ENCODE data around the gene ZG16B.

Gene ZG16B

DNA sequence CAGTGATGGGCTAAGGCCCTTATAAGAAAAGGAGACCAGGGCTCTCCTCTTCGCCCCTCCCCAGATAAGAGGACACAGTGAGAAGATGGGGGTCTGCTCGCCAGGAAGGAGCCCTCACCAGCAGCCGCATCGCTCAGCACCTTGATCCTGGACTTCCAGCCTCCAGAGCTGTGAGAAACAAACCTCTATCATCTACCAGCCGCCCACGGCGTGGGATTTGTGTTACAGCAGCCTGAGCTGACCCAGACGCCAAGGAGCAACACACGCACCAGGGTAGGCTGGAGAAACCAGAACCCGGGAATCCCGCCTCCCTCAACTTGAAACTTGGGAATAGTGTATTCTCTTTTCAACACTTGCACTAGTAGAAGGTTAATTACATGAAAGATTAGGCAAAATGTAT is 4.2 kb upstream of the ZG16B start:
- DNase-seq = no peak

DNA sequence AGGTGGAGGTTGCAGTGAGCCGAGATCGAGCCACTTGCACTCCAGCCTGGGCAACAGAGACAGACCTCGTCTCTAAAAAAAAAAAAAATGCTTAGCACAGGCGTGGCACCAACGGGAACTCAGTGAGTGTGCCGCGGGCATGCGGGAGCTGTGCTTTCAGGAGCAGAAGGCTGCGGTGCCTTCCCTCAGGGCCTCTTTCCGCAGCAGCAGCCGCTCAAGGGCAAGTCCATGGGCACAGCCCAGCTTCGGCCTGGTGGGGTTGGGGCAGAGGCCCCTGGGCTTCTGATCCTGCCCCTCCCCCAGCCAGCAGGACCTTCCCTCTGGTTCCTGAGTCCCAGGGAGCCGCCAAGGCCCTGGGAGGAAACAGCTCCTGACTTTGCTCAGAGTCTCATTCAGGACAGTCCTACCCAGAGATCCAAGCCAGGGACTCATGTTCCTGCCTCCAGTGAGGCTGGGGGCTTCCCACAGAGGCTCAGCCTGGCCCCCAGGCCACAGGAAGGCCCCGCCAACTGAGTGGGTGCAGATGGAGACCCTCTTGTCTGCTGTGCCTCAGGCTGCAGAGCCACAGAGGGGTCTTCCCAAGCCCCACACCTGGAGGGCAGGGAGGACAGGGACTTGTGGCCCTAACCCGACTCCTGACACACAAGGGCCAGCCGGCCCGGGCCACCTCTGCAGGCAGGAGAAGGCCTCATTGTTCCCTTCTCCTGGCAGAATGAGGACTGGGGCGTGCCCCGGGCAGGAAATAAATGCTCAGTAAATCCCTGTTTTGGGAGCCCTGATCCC is 3.3 kb upstream of the ZG16B start:
- no peak for DNase-seq

DNA sequence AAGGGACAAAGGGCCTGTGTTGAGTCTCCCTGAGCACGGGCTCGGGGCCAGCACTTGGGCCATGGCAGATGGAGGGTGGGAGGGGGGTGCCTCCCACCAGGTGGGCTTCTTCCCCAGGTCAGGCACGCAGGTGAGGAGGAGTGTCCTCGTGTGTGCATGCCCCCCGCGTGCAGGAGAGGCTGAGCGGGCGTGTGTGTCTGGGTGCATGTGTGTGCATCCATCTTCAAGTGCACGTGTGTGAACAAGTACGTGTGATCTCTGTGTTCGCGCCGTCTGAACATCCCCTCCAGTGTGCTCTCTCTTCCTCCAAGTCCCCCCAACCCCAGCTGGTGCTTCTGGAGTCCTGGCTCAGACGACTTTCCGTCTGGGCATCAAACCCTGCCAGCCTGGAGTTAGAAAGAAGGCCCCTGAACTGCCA is 2.7 kb upstream of the ZG16B start:
- no peak for DNase-seq

DNA sequence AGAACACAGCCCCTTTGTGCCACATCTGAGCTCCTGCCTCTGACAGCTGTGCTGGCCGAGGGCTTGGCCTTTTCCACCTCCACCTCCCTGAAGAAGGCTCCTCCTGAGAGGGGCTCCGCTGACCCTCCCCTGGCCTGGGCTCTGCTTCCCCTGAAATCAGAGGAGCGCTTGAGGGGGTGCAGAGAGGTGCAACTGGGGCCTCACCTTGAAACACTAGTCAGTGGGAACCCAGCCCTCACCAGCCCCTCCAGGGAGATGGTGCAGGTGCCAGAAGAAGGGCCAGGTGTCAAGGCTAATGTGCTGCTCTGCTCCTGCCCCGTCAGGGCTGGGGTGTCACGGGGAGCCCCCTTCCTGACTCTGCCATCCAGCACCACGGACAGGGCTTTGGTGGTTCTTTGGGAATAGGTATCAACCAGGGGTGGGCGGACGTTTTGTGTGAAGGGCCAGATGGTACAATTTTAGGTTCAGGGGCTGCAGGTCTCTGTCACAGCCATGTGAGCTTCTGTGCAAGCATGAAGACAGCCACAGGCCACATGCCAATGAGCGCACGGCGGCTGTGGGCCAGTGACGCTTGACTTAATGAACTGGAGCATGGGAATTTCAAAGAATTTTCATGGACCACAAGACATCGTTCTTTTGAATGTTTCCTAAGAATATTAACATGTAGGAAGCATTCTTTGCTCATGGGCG is 2.1 kb upstream of the ZG16B start:
- no peak for DNase-seq

DNA sequence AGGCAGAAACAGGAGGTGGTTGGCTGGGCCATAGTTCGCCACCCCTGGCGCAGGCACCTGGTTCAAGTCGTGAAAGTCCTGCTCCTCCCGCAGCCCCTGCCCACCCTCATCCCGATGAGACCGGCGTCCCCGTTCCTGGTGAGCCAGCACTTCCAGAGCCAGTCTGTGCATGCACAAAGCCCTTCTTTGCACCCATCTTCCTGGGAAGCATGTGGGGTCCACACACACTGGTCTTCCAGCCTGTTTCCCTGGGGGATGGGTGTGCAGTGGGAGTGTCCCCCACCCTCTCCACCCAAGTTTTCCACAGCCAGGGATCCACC is 1.6 kb upstream of the ZG16B start:
- no peak for DNase-seq

DNA sequence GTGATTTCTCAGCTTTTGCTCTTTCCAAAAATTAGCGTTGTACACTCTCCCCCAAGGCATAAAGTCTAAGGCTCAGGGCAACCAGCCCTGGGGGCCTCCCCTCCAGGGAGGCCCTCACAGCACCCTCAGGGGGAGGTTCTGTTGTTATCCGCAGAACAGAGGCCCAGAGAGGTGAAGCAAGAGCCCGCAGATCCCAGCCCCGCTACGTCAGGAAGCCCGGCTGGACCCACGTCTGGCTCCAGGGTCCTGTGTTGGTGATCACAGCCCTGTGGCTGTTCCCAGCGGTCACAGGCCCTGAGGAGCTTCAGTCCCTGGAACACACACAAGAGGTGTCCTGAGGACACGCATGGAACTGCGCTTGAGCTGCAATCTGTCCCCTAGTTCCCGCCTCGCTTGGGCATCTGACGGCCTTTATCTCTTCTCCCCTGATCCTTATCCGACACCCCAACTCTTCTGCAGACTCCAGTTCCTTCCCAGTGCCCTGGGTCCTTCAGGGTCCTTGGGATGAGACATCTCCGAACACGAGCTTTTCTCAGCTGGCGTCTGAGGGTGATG is 1.1 kb upstream of the ZG16B start:
- no peak for DNase-seq

DNA sequence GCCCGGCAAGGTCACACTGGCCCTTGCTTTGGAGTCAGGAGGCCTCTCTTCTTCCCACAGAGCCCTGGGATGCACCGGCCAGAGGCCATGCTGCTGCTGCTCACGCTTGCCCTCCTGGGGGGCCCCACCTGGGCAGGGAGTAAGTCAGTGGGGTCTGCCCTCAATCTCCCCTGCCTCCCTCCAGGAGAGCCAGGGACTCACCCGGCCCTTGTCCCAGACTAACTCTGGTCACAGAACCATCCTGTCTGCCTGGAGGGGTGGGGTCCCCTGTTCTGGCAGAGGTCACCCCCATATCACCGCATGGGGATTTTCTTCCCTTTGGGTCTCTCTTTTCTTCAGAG is 222 bp downstream of the ZG16B start:
- no peak for DNase-seq

DNA sequence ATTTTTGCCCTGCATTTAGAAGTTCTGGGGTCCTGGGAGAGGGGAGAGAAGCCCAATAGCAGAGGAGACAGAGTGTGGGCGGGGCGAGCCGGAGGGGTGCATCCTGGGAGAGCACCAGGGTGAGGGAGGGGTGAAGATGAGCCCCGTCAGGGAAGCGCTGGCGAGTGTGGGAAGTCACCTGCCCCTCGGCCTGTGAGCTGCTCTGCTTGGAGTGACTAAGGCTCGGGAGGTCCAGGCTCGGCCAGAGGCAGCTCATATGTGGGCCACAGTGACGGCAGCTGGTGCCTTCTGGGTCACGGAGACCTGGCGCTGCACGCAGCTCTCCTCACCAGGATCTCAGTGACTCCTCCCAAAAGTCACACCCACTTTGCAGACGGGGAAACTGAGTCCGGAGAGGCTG is 1.1 kb downstream of the ZG16B start:
- DNase-seq = no peak

DNA sequence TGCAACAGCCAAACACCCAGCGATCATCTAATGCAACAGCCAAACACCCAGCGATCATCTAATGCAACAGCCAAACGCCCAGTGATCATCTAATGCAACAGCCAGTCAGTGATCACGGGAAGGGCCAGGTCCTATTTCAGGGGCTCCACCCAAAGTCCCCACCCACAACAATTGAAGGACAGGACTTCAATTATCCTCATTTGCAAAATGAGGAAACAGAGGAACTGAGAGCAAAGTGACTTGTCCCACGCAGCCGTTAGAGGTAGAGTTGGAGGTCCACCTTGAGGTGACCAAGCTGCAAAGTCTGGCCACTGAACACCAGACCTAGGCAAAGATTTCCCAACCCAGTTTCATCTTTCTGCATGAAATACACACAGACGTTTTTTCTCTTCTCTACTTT is 3.7 kb downstream of the ZG16B start:
- no peak for DNase-seq

DNA sequence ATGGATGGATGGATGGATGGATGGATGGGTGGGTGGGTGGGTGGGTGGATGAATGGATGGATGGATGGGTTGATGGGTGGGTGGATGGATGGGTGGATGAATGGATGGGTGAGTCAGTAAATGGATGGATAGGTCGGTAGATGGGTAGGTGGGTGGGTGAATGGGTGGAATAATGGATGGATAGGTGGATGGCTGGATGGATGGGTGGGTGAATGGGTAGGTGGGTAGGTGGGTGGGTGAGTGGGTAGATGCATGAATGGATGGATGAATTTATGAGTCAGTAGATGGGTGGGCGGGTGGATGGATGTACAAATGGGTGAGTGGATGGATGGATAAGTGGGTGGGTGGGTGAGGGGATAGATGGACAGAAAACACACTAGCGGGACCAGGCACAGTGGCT is 4.9 kb downstream of the ZG16B start:
- DNase-seq = no peak

DNA sequence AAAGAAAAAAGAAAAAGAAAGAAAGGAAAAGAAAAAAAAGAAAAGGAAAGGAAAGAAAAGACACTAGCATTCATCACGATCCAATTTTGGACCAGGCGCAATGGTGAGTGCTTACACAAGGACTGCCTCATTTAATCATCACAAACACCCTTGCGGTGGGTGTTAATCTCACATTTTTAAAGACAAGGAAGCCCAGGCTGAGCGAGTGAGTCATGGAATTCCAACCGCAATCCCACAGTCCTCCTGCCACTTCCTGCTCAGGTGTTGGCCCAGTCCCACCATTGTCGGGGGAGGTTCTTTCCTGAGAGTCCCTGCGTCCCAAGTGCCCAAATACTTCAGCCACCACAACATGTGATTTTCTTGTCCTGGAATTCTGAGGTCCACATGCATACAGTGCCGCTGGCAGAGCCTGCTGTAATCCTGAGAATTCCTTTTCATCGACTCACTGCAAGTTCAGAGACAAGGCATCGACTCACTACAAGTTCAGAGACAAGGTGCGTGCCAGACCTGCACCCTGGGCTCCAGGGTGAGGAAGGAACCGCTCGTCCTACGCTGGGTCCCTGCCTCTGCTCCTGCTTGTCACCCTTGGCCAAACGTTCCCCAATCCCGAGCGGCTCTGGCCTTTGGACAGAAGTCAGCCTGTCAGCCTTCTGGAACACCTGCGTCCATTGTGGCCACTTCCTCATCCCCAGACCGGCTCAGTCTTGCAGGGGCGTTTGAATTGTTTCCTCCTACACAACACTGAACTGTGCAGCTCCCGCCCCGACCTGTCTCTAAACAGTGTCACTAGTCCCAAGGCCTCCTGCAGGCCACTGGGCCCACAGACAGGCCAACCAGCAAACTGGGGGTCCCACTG is 5.8 kb downstream of the ZG16B start:
- no peak for DNase-seq

DNA sequence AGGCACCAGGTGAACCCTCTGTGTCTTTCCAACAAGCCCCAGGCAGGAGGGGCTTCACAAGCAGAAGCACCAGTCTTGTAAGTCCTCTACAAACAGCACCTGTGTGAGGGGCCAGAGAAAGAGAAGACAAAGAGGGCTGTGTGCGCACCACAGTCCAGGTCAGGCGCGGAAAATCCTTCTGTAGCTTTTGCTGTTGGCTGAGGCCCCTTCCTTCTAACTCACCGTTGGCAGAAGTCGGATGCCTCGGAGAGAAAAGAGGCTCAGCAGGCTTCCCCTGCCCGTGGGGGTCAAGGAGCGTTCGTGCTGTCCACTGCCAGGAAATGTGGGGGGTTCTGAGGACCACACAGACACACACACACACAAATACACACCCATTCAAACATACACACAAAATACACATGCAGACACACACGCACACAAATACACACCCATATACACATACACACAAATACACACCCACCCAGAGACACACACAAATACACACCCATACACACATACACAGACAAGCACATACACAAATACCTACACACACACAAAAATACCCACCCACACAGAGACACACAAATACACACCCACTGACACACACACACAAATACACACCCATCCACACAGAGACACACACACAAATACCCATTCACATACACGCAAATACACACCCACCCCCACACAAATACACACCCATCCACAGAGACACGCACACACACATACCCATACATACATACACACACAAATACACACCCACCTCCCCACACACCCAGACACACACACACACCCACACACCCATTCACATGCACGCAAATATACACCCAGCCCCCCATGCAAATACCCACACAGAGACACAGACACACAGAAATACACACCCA is 6.8 kb downstream of the ZG16B start:
- DNase-seq = no peak

DNA sequence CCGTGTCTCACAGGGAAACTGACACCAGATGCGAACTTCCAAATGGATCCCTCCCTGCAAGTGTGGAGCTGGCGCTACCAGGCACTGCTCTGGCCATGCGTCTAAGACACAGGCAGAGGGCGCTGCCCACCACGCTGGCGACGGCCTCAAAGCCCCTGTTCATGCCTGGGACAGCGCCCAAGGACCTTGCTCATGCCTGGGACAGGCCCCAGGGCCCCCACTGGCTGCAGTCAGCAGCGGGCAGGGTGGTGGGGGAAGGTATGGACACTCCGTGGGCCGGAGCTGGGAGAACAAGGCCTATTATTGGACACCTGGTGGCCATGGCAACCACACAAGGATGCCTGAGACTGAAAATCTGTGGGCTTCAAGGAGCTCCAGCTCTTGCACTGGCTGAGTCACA is 8.8 kb downstream of the ZG16B start:
- DNase-seq = peak; percentile 71

DNA sequence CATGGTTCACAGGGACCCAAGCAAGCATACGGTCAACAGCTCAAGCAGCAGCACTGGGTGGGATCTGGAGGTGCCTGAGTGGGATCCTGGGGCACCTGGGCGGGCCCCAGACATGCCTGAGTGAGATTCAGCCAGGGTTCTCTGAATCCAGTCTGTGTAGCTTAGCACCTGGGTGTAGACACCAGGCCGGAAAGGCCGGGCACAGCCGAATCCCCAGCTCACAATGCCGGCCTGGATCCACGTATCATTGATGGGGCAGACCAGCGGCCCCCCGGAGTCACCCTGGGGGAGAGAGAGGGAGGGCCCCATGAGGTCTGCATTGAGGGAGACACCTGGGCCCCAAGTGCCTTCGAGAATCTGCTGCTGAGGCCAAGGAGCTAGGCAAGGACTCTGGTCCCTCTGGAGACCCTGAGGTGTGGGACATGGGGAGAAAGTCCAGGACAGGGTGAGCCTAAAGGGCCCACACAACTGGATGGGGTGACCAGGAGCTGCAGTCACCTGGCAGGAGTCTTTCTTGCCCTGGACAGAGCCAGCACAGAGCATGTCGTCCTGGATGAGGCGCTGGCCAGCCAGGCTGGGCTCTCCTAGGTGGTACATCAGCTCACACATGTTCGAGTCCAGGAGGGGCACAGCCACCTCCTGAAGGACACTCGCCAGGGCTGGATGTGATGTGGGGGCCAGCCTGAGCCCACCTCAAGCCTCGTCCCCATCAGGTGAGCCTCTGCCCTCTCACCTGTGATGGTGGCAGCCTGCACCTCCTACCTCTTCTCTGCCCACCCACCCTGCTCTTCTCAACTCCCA is 9.7 kb downstream of the ZG16B start:
- DNase-seq = no peak

DNA sequence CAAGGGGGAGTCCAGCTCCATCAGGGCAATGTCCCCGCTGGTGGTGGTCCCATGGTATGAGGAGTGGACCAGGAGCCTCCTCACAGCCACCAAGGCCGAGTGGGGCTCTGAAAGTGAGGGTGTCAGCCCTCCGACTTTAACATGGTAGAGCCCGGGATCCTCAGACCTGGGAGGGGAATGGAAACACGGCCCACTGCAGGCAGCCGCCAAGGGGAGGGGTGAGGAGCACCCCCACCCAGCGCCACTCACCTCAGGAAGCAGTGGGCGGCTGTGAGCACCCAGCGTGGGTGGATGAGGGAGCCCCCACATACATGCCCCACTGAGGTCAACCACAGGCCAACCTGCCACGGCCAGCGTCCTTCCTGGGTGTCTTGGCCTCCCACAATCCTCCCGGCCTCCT is 10.8 kb downstream of the ZG16B start:
- no peak for DNase-seq

DNA sequence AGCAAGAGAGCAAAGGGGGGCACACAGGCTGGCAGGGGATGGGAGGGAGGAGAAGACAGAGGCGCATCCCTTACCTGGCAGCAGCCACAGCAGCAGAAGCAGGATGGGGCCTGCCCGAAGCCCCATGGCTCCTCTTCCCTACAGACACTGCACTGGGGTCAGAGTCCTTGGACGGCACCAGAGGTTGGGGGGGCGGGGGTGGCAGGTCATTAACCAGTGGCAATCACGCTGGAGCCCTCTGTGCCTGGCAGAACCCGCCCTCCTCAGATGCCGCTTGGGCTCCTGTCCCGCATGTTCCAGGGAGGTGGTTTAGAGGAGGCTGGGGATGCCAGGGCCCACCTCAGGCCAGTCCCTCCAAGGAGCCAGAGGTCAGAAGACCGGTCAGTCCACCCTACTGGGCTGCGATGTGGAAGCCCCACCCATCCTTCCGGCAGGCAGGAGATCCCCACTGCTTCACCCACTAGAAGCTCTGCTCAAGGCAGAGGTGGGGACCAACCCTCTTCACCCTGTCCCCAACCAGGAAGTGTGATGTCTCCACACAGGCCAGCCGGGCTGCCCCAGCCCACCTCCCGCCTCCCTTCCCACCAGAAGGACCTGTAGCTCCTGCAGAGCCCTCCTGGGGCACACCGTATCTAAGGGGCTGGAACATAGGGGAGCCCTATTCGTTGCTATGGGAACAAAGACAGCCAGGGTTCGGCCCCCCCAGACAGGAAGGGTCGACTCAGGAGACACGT is 11.7 kb downstream of the ZG16B start:
- peak; percentile 11 for DNase-seq

DNA sequence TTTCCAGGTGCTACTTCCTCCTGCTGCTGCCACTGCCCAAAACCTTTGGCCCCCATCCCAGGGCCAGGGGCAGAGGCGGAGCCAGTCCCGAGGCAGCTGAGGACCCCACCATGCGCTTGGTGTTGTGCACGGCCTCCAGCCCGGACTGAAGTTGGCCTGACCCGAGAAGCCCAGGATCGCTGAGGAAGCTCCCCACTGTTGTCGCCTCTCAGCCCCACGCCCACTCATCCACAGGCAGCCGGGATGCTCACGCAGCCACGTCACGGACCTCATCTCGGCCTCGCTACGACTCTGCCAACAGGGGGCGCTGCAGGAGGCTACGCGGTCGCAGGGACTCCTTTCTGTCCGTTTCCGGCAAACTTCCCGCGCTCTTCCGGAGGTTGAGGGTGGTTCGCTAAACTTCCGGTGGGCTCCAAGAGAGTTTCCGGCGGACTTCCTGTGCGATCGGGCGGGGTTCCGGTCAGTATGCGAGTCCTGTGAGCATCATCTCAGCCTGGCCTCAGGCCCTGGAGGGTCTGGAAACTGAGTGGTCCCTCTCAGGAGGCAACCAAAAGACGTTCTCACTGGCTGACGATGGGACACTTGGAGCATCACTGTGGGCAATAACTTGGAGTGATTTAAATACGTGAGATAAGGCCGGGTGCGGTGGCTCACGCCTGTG is 12.4 kb downstream of the ZG16B start:
- DNase-seq = peak; percentile 91

DNA sequence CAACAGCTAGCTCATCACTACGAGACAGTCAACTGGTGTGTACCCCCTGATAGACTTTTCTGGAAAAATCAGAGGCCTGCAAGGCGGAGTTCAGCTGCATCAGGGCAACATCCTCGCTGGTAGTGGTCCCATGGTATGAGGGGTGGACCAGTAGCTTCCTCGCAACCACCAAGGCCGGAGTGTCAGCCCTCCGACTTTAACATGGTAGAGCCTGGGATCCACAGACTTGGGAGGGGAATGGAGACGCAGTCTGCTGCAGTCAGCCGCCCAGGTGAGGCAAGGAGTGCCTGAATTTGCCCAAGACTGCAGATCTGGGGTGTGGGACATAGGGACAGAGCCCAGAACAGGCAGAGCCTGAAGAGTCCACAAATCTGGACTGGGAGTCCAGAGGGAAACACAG is 13.4 kb downstream of the ZG16B start:
- DNase-seq = no peak

DNA sequence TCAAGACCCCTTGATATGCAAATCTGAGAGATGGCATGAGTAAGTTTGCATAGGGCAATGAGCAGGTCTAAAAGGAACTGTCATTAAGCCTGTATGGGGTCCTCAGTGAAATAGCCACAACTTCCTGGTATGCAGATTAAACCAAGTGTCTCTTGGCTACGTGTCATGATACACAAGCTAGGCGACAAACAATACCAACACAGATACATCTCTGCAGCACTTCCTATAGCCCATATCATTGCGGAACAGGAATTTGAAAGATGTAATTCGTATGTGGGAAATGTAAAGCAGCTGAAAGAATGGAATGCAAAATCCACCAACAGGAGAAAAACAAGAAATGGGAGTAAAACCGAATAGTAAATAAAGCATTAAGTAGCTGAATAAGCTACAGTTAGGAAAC is 15.0 kb downstream of the ZG16B start:
- DNase-seq = no peak

DNA sequence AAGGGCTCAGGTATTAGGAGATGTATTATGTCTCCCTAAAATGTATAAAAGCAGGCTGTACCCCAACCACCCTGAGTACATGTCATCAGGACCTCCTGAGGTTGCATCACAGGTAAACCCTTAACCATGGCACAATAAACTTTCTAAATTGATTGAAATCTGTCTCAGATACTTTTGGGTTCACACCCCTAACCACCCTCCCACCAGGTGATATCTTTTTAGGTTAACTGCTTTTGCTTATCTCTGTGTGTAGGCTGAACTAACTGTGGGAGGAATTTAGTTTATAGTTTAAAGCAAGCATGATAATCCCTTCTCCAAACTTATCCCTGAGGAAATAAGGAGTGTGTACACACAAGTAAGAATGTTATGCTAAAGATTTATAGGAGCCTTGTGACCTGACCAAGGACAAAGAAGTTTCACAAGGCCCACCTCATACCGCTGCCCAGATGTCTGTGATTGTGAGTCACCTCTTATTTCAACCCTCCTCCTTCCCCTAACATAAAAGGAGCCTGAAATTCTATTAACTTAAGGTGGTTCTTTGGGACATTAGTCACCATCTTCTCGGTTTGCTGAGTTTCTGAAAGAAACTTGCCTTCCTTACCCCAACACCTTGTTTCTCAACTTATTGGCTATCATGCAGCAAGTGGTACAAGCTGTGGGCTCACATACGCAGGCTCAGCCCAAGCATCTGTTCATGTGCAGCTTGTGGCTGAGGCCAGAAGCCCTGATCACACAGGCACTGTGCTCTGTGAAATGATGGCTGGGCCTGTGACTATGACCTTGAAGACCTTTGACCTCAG is 16.6 kb downstream of the ZG16B start:
- DNase-seq = no peak

All from stimulated activated CD4-positive, alpha-beta T cell treated with anti-CD3 and anti-CD28 coated beads, Interleukin-15, amount 100 ng/mL, for 24 hours (primary cell).